ENCODE data around the gene KLHL11. TPM values are rescaled to one million over a fixed set of nuclear protein-coding genes. Genes with fewer than 3 reads are reported as not detected.

The KLHL11 gene
- total and polyA plus RNA-seq, 2 of the 8 experiments (the other 6 are each of a cell fraction or from before 2014, with no cell fraction given) = 4.2 to 13.7 TPM

DNA sequence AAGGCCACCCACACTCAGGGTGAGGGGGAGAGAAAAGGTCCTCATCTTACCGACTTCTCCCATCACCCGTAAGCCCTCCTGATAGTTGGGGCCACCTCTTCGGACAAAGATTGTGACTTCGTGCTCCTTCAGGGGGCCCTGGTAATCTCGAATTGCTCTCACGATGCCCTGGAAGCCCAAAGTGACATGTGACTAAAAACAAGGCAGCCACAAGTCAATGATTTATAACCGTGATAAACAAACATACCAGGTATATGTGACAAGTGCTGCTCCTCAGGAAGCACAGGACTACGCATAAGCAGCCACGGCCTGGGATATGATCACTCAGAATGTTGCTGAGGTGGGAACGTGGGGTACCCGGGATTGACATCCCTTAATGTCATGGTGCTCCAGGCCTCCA is 36.4 kb upstream of the KLHL11 start (continued):
- TF ChIP-seq, protein P1, sequence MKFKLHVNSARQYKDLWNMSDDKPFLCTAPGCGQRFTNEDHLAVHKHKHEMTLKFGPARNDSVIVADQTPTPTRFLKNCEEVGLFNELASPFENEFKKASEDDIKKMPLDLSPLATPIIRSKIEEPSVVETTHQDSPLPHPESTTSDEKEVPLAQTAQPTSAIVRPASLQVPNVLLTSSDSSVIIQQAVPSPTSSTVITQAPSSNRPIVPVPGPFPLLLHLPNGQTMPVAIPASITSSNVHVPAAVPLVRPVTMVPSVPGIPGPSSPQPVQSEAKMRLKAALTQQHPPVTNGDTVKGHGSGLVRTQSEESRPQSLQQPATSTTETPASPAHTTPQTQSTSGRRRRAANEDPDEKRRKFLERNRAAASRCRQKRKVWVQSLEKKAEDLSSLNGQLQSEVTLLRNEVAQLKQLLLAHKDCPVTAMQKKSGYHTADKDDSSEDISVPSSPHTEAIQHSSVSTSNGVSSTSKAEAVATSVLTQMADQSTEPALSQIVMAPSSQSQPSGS (IDR thresholded peaks at IDR 0.05; ENCODE audit: low read length) = no peak
- TF ChIP-seq GTF2F1 (IDR thresholded peaks at IDR 0.05; ENCODE audit: borderline replicate concordance, low read depth, low read length) = no peak
- no peak for TF ChIP-seq ASH2L (IDR thresholded peaks at IDR 0.05; ENCODE audit: low read length)
- no peak for TF ChIP-seq PHF8 (conservative IDR thresholded peaks at IDR 0.05; ENCODE audit: low read depth, low read length)
- TF ChIP-seq KDM4A (IDR thresholded peaks at IDR 0.05; ENCODE audit: low read depth, low read length, severe bottlenecking) = no peak
- no peak for TF ChIP-seq RFX5 (IDR thresholded peaks at IDR 0.05; ENCODE audit: borderline replicate concordance, low read depth, low read length)

Measured in H1 (cell line).